ENCODE measurements around the gene C5orf22. TPM values are rescaled to one million over a fixed set of nuclear protein-coding genes. Genes with fewer than 3 reads are reported as not detected.
"Not testable (repeated sequence)": the region's sequence is repeated elsewhere in the genome, so short reads cannot be mapped to it uniquely, and the experiment has no call there.

The C5orf22 gene
- total RNA-seq, 2 experiments from 2014 or later, result 19.2 to 23.7 TPM

DNA sequence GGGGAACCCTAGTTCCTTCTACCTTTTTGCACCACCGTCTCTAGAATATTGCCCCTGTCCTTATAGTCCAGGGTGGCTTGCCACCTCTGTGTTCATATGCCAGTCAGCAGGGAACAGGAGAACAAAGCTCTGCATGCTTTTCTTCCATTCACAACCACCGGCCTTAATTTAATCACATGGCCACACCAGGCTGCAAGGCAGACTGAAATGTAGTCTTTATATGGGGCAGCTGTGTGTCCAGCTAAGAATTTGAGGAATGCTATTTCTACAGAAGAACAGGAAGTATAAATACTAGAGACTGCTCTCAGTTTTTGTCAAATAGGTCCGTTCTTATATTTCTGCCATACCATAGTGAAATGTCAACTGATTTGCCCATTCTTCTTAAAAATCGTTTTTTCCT lies 5.8 kb downstream of the C5orf22 start:
- POLR2A ChIA-PET, result no interaction called here
- intact Hi-C loops (cut with micrococcal nuclease), result no loop called here
- Mint-ChIP-seq H3K27me3 (no peaks in the 10 kb centered on the region), H3K4me1 (ENCODE audit: low read depth) (peaks cover 31% of the 10 kb centered on the region), H3K36me3 (ENCODE audit: low read depth) (peaks cover 46% of the 10 kb centered on the region), H3K9me3 (no peaks in the 10 kb centered on the region), H3K27ac (peak overlapping the region; percentile 49), H3K4me3 (no peak overlapping the region)
- ATAC-seq, result no peak
- TF ChIP-seq, protein P1, sequence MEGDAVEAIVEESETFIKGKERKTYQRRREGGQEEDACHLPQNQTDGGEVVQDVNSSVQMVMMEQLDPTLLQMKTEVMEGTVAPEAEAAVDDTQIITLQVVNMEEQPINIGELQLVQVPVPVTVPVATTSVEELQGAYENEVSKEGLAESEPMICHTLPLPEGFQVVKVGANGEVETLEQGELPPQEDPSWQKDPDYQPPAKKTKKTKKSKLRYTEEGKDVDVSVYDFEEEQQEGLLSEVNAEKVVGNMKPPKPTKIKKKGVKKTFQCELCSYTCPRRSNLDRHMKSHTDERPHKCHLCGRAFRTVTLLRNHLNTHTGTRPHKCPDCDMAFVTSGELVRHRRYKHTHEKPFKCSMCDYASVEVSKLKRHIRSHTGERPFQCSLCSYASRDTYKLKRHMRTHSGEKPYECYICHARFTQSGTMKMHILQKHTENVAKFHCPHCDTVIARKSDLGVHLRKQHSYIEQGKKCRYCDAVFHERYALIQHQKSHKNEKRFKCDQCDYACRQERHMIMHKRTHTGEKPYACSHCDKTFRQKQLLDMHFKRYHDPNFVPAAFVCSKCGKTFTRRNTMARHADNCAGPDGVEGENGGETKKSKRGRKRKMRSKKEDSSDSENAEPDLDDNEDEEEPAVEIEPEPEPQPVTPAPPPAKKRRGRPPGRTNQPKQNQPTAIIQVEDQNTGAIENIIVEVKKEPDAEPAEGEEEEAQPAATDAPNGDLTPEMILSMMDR (IDR thresholded peaks at IDR 0.05), result no peak
- no peak for DNase-seq
- CTCF ChIA-PET, result interaction anchor here (0.7 to 1.3 kb wide), 3 partner anchors 8 to 570 kb away, joined by 3 read pairs; no protein-coding TSS in a partner anchor

DNA sequence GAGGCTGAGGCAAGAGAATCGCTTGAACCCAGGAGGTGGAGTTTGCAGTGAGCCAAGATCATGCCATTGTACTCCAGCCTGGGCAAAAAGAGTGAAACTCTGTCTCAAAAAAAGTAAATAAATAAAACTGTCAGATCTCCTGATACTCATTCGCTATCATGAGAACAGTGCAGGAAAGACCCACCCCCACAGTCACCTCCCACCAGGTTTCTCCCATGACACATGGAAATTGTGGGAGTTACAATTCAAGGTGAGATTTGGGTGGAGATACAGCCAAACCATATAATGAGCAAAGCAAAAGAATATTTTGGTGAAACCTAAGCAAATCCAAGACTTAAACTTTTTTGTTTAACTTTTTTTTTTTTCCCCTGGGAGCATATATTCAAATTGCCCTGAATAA lies 17.0 kb downstream of the C5orf22 start:
- CTCF ChIA-PET; ATAC-seq; intact Hi-C loops (cut with micrococcal nuclease); POLR2A ChIA-PET; H3K27ac Mint-ChIP-seq; H3K9me3 Mint-ChIP-seq; H3K27me3 Mint-ChIP-seq; DNase-seq; H3K4me3 Mint-ChIP-seq: not testable (repeated sequence)
- Mint-ChIP-seq H3K4me1 (ENCODE audit: low read depth) (peaks cover 11% of the 10 kb centered on the region), H3K36me3 (ENCODE audit: low read depth) (peaks cover 55% of the 10 kb centered on the region)

DNA sequence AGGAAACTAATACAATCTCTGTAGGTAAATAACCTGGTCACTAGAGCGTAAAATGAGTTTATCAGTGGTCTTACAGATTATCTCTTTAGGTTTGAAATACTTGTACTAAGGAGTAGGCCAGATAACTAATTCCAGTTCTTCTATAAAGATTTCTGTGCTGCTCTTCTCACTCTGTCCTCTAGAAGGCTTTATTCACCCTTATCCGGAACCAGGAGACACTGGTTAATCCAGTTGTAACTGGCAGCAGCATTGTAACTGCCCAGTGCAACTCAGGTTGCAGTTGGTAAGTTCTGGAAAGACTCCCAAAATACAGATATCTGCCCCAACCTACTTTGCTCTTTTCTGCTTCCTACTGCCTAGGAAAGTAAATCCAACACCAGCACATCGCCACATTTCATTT lies 19.8 kb downstream of the C5orf22 start:
- ChIA-PET CTCF (no interaction called here), POLR2A (no interaction called here)
- no peak for DNase-seq
- TF ChIP-seq, protein P1 (IDR thresholded peaks at IDR 0.05), result no peak
- intact Hi-C loops (cut with micrococcal nuclease), result no loop called here
- Mint-ChIP-seq H3K9me3 (no peaks in the 10 kb centered on the region), H3K27ac (no peak overlapping the region), H3K4me1 (ENCODE audit: low read depth) (peaks cover 11% of the 10 kb centered on the region), H3K27me3 (no peaks in the 10 kb centered on the region), H3K36me3 (ENCODE audit: low read depth) (peaks cover 55% of the 10 kb centered on the region), H3K4me3 (no peak overlapping the region)
- ATAC-seq, result no peak

DNA sequence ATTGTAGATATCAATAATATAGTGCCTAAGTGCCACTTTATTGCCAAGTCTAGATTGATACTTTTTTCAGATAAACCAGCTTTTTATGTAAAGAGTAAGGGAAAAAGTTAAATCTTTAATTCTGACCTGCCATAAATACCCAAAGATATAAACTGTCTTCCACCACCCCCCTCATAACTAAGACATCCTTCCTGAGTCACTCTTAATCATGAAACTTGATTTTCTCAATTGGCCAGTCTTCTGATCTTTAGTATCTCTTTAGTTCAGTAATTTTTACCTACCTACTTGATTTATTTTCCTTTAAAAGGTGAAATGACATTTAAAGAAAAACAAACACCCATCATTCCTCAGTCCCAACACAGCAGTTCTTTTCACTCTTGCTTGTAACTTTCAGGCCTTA lies 21.8 kb downstream of the C5orf22 start:
- ATAC-seq (no peak), DNase-seq (no peak)
- Mint-ChIP-seq H3K27me3 (no peaks in the 10 kb centered on the region), H3K9me3 (no peaks in the 10 kb centered on the region), H3K4me1 (ENCODE audit: low read depth) (peaks cover 9% of the 10 kb centered on the region), H3K4me3 (no peak overlapping the region), H3K27ac (peak overlapping the region; percentile 51), H3K36me3 (ENCODE audit: low read depth) (peaks cover 45% of the 10 kb centered on the region)
- CTCF ChIA-PET, result no interaction called here
- intact Hi-C loops (cut with micrococcal nuclease), result no loop called here
- POLR2A ChIA-PET, result interaction anchor here (1.0 kb wide), 1 partner anchor 22 kb away, joined by 4 read pairs; the partner anchor contains the start of genes C5orf22 and DROSHA
- TF ChIP-seq, protein P1 (IDR thresholded peaks at IDR 0.05), result no peak

DNA sequence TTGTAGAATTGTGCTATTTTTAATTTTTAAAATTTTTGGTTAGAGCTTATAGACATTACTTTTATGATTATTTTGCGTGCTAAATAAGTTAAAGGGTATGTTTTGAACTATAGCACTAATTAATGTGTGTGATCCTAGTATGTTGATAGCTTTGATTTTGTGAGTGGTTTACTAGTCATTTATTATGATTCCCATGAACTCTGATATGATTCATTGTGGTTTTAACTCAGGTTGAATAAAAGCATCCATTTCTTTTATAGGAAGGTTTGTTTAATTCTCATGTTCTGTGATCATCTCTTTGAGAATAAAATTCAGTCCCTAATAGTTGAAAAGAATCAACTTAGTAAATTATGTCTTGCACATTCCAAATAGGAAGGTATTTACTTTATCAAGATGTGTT lies 22.5 kb downstream of the C5orf22 start:
- TF ChIP-seq, protein P1 (IDR thresholded peaks at IDR 0.05), result no peak
- Mint-ChIP-seq H3K27me3 (no peaks in the 10 kb centered on the region), H3K4me1 (ENCODE audit: low read depth) (peaks cover 6% of the 10 kb centered on the region), H3K9me3 (no peaks in the 10 kb centered on the region), H3K4me3 (no peak overlapping the region), H3K27ac (no peak overlapping the region), H3K36me3 (ENCODE audit: low read depth) (peaks cover 42% of the 10 kb centered on the region)
- intact Hi-C loops (cut with micrococcal nuclease), result no loop called here
- ChIA-PET CTCF (no interaction called here), POLR2A (interaction anchor here (1.0 kb wide), 1 partner anchor 23 kb away, joined by 4 read pairs; the partner anchor contains the start of genes C5orf22 and DROSHA)
- DNase-seq (no peak), ATAC-seq (no peak)

DNA sequence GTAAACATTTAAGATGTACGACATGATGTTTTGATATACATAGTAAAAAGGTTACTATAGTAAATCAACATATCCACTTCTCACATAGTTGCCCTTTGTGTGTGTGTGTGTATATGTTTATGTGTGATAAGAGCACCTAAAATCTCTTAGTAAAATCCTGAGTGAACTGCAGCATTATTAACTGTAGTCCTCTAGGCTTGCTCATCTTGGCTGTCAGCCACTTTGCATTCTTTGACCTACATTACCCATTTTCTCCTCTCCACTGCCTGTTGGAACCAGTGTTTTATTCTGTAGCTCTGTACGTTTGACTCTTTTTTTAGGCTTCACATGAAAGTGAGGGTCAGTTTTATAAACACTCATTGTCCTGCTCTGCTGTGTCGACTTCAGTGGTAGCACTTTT lies 24.4 kb downstream of the C5orf22 start:
- Mint-ChIP-seq H3K9me3 (no peaks in the 10 kb centered on the region), H3K4me3 (no peak overlapping the region), H3K4me1 (ENCODE audit: low read depth) (peaks cover 6% of the 10 kb centered on the region), H3K36me3 (ENCODE audit: low read depth) (peaks cover 35% of the 10 kb centered on the region), H3K27me3 (no peaks in the 10 kb centered on the region), H3K27ac (no peak overlapping the region)
- intact Hi-C loops (cut with micrococcal nuclease), result no loop called here
- ChIA-PET CTCF (interaction anchor here (0.7 kb wide), 1 partner anchor 11 kb away, joined by 3 read pairs; no protein-coding TSS in a partner anchor), POLR2A (no interaction called here)
- ATAC-seq (no peak), DNase-seq (no peak)
- TF ChIP-seq, protein P1 (IDR thresholded peaks at IDR 0.05), result no peak
